ENCODE data around the gene MAP3K9. TPM values are rescaled to one million over a fixed set of nuclear protein-coding genes. Genes with fewer than 3 reads are reported as not detected.

The MAP3K9 gene
- total and polyA plus RNA-seq, 9 of the 15 experiments (the other 6 are each of a cell fraction or from before 2014, with no cell fraction given): 0.03 to 0.60 (median 0.36) TPM

- TF ChIP-seq ZNF395 (CRISPR knock-in tag; IDR thresholded peaks at IDR 0.05) (no peak), ZNF407 (IDR thresholded peaks at IDR 0.05; ENCODE audit: low read depth) (no peak), COPS2 (conservative IDR thresholded peaks at IDR 0.05) (no peak), PTBP1 (IDR thresholded peaks at IDR 0.05; ENCODE audit: low read depth, low read length) (no peak), HSF4 (CRISPR knock-in tag; IDR thresholded peaks at IDR 0.05; ENCODE audit: borderline replicate concordance) (no peak), TCF7L2 (IDR thresholded peaks at IDR 0.05; ENCODE audit: low read depth, low read length) (no peak), ESRRB (CRISPR knock-in tag; IDR thresholded peaks at IDR 0.05; ENCODE audit: borderline replicate concordance) (no peak), ELF4 (CRISPR knock-in tag; IDR thresholded peaks at IDR 0.05) (no peak), ZBTB33 (CRISPR knock-in tag; IDR thresholded peaks at IDR 0.05) (no peak)
- TF ChIP-seq, protein P1, sequence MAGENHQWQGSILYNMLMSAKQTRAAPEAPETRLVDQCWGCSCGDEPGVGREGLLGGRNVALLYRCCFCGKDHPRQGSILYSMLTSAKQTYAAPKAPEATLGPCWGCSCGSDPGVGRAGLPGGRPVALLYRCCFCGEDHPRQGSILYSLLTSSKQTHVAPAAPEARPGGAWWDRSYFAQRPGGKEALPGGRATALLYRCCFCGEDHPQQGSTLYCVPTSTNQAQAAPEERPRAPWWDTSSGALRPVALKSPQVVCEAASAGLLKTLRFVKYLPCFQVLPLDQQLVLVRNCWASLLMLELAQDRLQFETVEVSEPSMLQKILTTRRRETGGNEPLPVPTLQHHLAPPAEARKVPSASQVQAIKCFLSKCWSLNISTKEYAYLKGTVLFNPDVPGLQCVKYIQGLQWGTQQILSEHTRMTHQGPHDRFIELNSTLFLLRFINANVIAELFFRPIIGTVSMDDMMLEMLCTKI (IDR thresholded peaks at IDR 0.05; ENCODE audit: partially characterized antibody): no peak
- TF ChIP-seq, protein P2, sequence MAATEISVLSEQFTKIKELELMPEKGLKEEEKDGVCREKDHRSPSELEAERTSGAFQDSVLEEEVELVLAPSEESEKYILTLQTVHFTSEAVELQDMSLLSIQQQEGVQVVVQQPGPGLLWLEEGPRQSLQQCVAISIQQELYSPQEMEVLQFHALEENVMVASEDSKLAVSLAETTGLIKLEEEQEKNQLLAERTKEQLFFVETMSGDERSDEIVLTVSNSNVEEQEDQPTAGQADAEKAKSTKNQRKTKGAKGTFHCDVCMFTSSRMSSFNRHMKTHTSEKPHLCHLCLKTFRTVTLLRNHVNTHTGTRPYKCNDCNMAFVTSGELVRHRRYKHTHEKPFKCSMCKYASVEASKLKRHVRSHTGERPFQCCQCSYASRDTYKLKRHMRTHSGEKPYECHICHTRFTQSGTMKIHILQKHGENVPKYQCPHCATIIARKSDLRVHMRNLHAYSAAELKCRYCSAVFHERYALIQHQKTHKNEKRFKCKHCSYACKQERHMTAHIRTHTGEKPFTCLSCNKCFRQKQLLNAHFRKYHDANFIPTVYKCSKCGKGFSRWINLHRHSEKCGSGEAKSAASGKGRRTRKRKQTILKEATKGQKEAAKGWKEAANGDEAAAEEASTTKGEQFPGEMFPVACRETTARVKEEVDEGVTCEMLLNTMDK (IDR thresholded peaks at IDR 0.05; ENCODE audit: borderline replicate concordance, insufficient read depth, low read depth, low read length, poor library complexity, severe bottlenecking): no peak
These were observed 17.3 kb downstream of the MAP3K9 start (continued) for GRCh38 chr14:70791971-70792370.
